ENCODE measurements around the gene SREBF1.
A peak's percentile ranks its signal among the peaks of the same experiment; 100 is the strongest.

The SREBF1 gene

GRCh38 chr17:17857496-17857895 lies 20.7 kb upstream of the SREBF1 start:
- DNase-seq: no peak

DNA sequence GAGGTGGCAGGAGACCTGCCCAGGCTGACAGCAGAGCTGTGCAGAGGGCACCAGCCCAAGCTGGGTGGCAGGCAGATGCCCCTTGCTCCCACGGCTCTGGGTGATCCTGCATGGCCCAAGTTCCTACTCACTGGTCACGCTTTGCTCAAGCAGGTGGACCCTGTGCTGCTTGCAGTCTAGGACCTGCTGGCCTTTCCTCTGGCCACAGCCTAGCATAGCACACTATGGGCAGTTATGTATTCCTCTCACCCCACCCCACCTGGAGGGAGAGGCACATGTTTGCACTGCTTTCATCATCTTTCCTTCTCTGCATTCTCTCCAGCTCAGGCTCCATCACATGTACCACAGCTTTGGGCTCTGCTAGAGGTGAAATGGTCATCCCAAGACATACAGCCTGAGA lies 19.6 kb upstream of the SREBF1 start:
- DNase-seq: no peak

- no peak for DNase-seq
Measured at GRCh38 chr17:17855976-17856375, 19.2 kb upstream of the SREBF1 start.

DNA sequence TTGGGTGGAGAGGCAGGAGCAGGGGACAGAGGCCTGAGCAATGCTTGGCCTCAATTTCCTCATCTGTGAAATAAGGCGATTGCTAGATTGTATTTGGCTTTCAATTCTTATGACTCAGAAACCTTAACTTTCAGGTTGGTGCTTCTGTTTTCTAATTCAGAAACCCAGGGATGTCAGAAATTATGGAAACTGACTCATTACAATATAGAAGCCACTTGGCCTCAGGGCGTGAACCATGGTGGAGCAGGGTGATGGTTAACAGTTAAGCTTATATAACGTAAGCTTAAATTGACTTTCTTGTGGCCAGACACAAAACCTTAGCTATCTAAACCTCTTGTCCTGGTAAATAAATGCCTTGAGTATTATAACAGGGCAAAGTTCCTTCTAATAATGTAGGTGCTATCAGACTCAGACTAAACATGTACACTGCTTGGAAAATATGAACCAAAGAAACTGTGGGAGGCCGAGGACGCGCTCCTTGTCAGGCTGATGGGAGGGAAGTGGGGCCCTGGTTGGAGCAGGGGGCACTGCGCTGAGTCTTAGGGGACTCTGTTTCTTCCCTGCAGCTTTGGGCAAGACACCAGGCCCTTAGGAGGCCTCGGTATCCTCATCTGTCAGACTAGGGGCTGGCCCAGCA lies 17.1 kb upstream of the SREBF1 start:
- no peak for DNase-seq

- DNase-seq: no peak
Measured at GRCh38 chr17:17852930-17853329, 16.1 kb upstream of the SREBF1 start.

DNA sequence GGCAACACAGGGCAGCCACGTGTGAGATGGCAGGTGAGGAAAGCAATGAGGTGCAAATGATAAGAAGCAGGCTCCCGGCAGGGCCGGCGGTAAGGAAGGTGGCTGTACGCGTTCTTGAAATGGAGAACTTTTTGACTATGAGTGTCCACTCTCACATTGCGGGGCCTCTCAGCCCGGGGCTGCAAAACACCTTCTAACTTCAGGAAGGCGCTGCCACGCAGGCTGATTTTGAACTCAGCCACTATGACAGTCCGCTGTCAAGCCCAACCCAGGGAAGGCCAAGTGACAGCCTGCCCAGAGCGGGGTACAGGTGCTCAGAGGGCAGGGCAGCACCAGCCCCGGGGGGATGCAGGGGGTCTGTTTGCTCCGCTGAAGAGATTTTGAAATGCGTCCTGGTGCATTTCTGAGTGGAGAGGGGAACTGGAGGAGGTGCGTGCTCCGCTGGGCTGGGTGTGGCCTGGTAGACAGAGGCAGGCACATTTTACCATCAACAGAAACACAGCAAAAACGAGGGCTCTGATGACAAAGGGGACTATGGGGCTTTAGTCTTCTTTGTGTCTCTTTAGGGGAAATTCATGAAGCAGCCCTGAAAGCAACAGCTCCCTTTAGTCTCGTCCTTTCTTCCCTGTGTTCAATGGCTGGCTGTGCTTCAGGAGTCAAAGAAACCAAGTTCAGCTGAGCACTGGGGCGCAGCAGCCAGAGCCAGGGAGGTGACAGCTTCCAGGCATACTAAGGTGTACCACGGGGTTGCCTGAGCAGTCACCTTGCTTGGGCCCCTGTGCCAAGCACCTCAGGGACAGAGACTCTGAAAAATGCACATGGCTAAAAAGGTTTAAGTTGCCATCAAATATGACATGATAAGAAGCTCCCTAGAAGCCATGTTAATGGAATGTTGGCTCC lies 14.6 kb upstream of the SREBF1 start:
- no peak for DNase-seq

GRCh38 chr17:17849845-17850373 lies 13.1 kb upstream of the SREBF1 start:
- peak; percentile 80 for DNase-seq

DNA sequence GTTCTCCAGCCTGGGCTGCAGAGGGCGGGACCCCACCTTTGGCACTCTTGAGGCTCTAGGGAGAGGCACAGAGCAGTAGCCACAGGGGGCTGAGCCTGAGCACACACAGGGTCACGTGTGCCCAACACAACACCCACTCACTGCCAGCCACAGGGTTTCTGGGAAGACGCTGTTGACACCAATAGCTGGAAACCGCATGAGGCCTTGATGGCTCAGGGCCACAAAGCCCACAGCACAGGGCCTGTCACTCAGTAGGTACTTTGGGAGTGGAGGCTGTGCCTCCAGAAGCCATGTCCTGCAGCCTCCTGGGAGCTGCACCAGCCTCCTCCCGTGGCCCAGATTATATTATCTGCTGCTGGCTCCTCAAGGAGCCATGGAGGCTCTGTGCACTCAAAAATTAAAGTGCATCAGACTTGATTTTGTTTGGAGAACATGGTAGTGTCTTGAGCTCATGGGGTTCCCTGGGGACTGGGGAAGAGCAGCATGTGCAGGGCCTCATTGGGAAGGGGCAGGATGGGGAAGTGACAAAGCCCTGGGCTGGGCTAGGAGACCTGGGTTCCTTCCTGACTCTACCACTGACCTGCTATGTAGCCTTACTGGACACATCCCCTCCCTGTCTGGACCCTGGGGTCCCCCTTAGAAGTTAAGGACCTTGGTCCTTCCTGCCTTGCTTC lies 12.5 kb upstream of the SREBF1 start:
- peak; percentile 86 for DNase-seq

GRCh38 chr17:17848311-17849082 lies 11.7 kb upstream of the SREBF1 start:
- DNase-seq: no peak

DNA sequence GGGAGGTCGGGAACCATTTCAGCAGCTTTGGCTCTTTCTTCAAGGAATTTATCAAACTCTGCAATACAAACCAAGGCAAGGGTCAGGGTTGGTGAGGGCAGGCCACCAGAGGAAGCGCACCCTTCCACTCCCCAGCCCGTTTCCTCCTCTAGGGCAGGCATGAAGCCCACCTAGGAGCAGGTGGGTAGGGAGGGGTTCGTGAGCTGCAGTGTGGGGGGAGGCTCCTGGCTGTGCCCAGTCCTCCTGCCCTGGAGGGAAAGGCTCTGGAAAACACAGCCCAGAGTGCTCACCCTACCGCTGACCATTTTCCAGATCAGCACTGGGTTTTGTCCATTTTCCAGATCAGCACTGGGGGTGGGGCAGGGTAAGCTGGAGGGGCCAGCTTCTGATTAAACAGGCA lies 10.9 kb upstream of the SREBF1 start:
- DNase-seq: no peak

DNA sequence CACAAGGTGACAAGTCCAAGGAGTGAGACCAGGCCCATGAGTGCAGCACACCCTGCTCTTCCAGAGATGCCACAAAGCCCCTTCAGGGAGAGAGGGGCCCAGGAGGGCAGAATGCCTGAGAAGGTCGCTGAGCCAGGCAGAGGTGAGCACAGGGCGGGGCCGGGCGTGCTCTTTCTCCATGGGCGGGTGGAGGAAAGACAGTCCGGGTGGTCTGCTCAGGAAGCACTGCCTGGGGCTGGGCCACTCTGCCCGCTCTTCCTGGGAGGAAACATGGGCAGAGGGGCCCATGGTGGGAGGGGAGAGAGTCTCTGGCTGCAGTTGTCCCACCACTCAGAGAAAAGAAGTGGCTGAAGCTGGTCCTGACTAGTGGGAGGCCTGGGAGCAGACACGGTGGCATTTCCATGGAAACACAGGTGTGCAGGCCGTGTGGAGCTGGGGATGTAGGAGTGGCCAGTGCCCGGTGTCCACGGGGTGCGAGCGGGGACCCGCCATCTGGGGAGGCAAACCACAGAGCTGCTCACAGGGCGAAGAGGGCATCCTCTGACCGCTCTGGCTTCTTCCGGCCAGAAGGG lies 10.4 kb upstream of the SREBF1 start:
- no peak for DNase-seq

DNA sequence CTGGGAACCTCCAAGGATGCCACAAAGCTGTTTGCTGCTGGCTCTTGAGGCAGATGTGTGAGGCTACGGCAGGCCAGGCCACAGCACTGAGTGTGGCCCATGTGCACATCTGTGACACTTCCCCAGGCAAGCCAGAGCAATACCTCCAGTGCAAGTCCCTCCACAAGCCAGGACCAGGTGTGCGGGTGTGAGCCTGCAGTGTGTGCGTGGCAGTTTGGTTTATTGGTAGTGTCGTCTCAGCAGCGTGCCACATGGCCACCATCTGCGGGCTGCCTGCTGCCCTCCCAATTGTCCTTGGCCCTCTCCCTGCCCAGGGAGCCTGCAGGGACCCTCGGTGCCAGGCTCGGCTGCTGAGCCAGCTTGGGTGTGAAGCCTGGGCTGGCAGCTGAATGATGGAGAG lies 9.9 kb upstream of the SREBF1 start:
- DNase-seq: no peak

DNA sequence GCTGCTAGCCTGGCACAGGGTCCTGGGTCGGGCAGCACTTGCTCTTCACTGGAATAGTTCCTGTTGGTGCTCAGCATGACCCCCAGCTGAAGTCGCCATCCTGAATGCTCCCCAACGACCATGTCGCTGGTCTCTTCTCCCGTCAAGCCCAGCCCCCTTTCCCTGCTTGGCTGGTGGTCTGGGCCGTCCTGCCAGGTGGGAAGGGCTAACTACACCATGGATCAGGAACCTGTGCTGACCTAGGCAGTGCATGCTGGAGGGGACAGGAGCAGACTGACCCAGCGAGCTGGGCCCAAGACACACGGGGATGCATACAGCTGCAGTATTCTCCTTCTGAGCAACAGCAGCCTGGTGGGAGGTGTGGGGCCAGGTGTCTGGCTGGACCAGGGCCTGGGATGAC lies 9.2 kb upstream of the SREBF1 start:
- no peak for DNase-seq

DNA sequence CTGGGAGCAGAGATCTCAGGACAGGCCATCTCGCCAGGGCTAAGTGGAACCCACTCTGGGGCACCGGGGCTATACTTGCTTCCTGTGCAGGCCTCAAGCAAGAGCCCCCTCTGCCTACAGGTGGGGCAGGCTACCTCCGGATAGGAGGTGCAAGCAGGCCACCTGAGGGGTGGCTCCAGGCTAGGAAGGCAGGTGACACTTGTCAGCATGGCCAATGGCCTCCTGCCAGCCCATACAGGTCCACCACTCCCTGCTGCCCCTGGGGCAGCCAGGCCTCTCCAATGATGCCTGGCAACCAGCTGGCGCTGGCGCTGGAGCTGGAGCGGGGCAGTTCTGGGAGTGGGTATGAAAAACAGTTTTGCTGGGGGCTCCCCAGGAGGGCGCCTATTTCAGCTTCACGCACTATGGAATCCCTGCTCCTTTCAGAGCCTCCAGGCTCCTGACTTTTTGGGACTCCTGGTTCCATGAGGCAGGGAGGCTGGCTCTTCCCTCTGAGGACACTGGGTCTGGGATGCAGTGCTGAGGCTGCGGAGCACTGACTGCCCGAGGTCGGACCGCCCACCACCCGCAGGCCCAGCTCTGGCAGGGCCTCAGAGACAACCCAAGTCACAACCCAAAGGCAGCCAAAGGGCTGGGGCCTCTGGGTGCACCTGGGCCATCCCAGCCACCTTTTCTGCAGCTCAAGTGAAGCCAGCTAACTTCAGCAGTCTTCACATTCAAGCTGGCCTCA lies 8.4 kb upstream of the SREBF1 start:
- no peak for DNase-seq

DNA sequence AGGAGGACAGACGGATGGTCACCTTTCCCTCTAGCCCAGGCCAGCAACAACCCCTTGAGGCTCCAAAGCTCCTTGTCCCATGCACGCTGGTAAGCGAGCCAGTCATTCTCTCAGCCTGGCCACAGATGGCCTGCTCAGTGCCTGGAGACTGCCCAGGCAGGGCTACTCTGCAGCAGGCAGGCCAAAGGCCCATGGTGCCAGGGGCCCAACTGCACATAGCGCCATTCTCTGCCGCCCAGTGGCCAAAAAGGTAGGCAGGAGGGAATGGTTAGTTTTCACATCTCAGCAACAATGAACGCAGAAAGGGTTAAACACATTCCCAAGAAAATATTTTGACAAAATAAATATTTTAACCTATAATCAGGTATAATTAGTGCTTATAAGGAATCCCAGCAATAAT lies 7.7 kb upstream of the SREBF1 start:
- no peak for DNase-seq

DNA sequence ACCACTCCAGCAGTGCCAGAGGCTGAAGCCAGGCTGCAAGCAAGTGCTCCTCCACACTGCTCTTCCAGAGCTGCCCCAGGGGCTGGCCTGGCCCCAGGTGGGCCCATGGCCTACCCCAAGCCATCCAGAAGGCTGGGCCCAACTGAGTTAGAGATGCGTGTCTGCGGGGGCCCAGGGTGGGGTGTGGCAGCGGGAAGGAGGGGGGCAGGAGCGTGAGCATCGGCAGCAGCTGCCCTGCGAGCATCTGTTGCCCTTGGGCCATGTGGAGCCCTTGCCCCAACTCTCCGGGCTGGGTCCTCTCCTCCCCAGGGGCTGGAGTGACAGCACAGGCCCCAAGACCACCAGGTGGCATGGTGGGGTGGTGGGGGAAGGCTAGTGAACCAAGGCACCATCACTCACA lies 7.3 kb upstream of the SREBF1 start:
- no peak for DNase-seq

- DNase-seq: no peak
Measured at GRCh38 chr17:17843096-17843495, 6.3 kb upstream of the SREBF1 start.

GRCh38 chr17:17842111-17842876 lies 5.5 kb upstream of the SREBF1 start:
- DNase-seq: no peak

GRCh38 chr17:17841601-17842025 lies 4.8 kb upstream of the SREBF1 start:
- no peak for DNase-seq

DNA sequence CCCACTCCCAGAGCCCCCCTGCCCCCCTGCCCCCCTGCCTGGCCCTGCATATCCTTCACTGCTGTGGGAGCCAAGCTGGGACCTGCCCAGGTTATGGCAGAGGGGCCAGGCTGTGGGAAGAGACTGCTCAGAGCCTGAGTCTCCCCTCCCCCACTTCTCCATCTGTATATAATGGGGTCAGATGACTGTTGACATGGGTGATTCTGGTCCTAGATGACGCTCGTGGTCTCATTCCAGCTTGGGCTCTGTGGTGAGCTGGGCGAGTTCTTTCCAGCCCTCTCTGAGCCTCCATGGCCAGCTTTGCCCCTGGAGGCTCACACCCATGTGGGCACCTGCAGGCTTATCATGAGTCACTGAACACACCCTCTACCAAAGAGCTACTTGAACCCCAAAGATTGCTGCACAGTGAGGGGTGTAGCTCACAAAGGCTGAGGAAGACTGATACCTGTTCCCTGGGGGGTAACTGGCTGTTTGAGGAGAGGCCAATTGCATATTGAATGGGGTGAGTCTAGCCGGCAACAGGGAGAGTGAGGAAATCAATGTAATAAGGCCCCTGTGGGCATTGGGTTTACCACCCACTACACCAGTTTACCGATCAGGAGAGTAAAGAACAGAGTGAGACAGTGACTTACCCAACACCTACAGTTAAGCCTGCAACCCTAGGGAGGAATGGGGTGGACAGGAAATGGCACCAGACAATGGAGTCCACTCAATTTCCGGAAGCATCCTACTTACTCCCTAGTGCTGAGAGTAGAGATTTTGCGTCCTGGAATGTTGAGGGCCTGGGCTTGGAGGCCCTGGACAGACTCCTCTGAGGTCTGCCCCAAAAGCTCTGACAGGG lies 4.2 kb upstream of the SREBF1 start:
- DNase-seq: no peak
